GM23248 (cell line): Measurements from ENCODE around the gene NHLH2.

ENCODE experiments used
- EZH2 ChIP-seq: fragments of 200-600 bp; sonication (generic); IDR thresholded peaks from 2 replicates; pipeline ENCODE4 v1.6.1; 2018; ENCODE audit warnings: antibody characterized with exemption, mild to moderate bottlenecking; ENCODE audit not compliant: insufficient read depth, poor library complexity, severe bottlenecking
- EZH2phosphoT487 ChIP-seq: fragments of 200-600 bp; sonication (generic); IDR thresholded peaks from 2 replicates; pipeline ENCODE4 v1.6.1; 2018; ENCODE audit warnings: antibody characterized with exemption, moderate library complexity, mild to moderate bottlenecking, low read depth; ENCODE audit not compliant: insufficient read depth

DNA sequence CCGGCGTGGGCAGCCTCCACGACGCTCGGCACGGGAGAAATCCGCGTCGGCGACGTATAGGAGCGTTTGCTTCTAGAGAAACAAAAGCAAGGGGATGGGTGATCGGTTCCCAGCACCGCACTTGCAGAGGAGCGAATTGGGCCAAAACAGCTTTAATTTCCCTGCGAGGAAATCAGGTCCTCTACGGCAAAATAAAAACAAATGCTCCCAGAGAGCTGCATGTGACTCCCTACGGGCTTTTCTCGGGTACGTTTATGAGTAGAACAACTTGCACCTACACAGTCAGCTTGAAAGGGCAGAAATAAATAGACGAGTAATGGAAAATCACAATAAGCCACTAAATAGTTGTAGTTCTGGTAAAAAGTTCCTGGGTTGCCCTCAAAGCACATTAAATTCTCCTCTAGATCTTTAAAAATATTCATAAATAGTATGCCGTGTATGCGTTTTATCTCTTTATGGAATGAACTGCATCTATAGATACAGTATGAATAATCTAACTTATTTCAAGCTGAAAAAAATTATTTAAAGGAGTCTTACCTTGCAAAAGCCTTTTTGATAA is 1.2 kb downstream of the NHLH2 start:
- no peak for TF ChIP-seq EZH2
- TF ChIP-seq EZH2phosphoT487: no peak
